AG04449 (cell line): ENCODE measurements around the gene CTDSP2.

Experiments
- CTCF ChIA-PET: fragments of 350-600 bp; formaldehyde crosslinking; extraction: SDS; loops from one replicate; lab custom pipeline; 2021; ENCODE audit warnings: antibody characterized with exemption; lab: Yijun Ruan, JAX
- POLR2A ChIA-PET: fragments of 400-600, 350-600 bp; formaldehyde crosslinking; extraction: SDS; loops from one replicate; lab custom pipeline; 2020; ENCODE audit warnings: antibody characterized with exemption, inconsistent platforms; lab: Yijun Ruan, JAX
- DNase-seq: peaks from one replicate; pipeline ENCODE4 v3.0.0-alpha.2; 2010; ENCODE audit warnings: low read depth, low spot score
- H3K4me3 ChIP-seq: 2 replicates; pipeline ENCODE4 v1.5.1; 2011; ENCODE audit warnings: low read depth, mild to moderate bottlenecking, control low read depth, low read length
- CTCF ChIP-seq: IDR thresholded peaks from one replicate; pipeline ENCODE4 v1.5.1; 2011; ENCODE audit warnings: mild to moderate bottlenecking, moderate library complexity, low read length, control low read depth, inconsistent platforms; ENCODE audit not compliant: insufficient read depth; ENCODE audit errors: missing control alignments

Gene CTDSP2

GRCh38 chr12:57841445-57841844, 5.1 kb downstream of the CTDSP2 start:
- DNase-seq: no peak
- no peak overlapping the region; the same call in none of the 2 replicates for H3K4me3 ChIP-seq
- POLR2A ChIA-PET: no interaction called here
- CTCF ChIA-PET: interaction anchor here (0.6 to 18.0 kb wide), 3 partner anchors 9 to 1274 kb away, joined by 3 to 484 read pairs (median 3); no protein-coding TSS in a partner anchor
- no peak for TF ChIP-seq CTCF

DNA sequence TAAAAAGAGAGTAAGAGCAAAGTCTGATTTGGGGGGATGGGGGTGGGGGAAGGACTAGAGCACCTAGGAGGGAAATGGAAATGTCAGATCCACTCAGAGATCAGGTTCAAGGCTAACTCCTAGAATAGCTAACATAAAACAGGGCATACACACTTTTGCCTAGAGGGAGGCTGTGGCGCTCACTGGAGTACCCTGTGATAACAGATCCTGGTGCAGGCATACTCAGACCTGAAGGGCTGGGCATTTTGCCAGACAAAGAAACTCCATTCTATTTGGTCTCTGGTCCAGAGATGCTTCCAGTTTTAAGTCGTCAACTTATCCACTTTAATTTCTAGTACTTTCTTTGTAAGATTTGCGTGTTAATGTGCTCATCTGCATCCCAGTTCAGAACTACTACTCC, 5.8 kb downstream of the CTDSP2 start:
- TF ChIP-seq CTCF: no peak
- H3K4me3 ChIP-seq: no peak overlapping the region
- CTCF ChIA-PET: interaction anchor here (1.1 to 18.0 kb wide), 2 partner anchors 8 to 61 kb away, joined by 3 to 484 read pairs; no protein-coding TSS in a partner anchor
- DNase-seq: no peak
- POLR2A ChIA-PET: no interaction called here

DNA sequence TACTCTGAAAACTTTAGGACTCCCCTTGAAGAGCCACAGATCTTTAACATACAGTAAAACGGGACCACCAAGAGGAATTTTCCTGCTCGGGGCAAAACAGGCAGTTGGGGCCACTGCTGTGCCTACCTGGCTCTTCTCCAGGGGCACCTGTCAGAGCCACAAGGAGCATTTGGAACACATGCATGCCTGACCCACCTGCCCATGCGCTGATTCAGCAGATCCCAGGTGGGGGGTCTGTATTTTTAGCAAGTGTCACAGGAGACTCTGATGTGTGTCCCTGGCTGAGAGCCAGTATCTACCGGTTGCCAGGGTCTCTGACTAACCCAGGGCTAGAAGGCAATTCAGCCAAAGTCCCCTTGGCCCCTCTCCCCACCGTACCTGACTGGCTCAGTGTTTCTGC, 6.5 kb downstream of the CTDSP2 start:
- no peak for DNase-seq
- TF ChIP-seq CTCF: no peak
- ChIA-PET CTCF (interaction anchor here (18.0 kb wide), 1 partner anchor 62 kb away, joined by 484 read pairs; no protein-coding TSS in a partner anchor), POLR2A (no interaction called here)
- no peak overlapping the region for H3K4me3 ChIP-seq

DNA sequence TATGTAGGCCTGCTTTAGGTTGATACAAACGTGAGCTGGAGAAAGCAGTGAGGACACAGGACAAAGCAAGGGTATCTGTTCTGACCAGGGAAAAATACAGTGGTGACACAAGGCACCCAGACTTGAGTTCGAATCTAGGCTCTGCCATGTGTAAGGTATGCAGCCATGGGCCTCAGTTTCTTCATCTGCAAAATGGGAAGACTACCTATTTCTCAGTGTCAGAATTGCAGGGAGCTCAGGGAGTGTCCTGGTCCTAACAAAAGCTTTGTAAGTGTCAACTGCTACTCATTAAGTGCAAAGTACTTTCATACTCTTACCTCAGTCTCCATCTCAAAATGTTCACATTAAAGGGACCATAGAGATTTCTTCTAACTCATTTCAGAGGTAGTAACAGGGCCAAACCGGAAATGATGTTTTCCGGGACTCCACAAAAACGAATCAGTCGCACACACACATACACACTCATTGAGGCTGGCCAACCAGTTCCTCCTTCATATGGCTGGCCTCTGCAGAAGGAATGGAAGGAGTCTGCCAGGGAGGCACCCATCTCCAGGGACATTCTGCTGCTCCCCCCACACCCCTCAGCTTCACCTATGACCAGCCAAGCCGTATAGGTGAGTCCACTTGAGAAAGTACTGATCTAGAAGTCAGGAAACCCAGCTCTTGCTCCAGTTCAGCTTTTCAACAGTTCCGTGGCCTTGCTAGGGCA, 7.8 kb downstream of the CTDSP2 start:
- TF ChIP-seq CTCF: no peak
- POLR2A ChIA-PET: interaction anchor here (1.0 to 2.8 kb wide), 3 partner anchors 8 to 49 kb away, joined by 3 to 14 read pairs (median 3); partner anchors contain the start of gene CTDSP2
- DNase-seq: no peak
- H3K4me3 ChIP-seq: no peak overlapping the region
- CTCF ChIA-PET: interaction anchor here (0.8 to 18.0 kb wide), 5 partner anchors 9 to 63 kb away, joined by 3 to 484 read pairs (median 4); partner anchors contain the start of gene TSFM

DNA sequence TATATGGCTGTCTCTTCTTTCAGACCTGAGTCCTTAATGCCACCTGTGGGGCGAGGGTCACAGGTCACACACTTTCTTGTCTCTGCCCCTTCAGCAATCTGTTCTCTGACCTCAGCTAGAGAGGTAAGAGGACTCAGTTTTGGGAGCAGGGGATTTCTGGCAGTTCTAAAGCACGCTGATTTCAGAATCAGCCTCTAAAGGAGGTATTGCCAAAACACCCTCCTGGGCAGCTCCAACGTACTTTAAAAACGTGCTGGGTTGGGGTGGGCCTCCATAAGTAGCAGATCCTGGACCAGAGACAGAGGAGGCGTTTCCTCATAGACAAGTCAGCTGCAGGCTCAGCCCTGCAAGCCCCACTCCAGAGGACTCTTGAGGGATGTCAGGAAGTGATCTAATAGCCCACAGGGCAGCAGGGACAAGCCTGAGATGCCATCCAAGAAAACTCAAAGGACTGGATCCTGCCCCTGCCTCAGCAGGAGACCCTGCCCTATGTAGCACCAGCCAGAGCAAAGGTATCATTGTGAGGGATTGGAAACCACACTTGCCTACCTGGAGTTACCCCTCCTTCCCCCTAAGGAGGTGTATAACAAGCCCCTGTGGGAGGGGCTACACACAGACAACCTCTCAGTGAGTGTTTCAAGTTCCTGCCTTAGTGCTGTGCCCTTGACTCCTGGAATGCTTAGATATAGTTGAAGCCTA, 8.5 kb downstream of the CTDSP2 start:
- DNase-seq: no peak
- ChIA-PET POLR2A (interaction anchor here (0.7 to 2.8 kb wide), 5 partner anchors 8 to 65 kb away, joined by 3 to 15 read pairs (median 3); partner anchors contain the start of gene CTDSP2), CTCF (interaction anchor here (0.8 to 18.0 kb wide), 6 partner anchors 9 to 64 kb away, joined by 3 to 484 read pairs (median 4); partner anchors contain the start of gene TSFM)
- H3K4me3 ChIP-seq: peak overlapping the region; percentile 12; the same call in 1 of the 2 replicates
- TF ChIP-seq CTCF: no peak
